ENCODE results near the gene AK2.

Gene AK2

GRCh38 chr1:33005838-33006421, 30.8 kb downstream of the AK2 start:
- DNase-seq (ENCODE audit: low spot score): no peak
- H3K4me3 ChIP-seq: no peak overlapping the region
- TF ChIP-seq CTCF (IDR thresholded peaks at IDR 0.05): no peak
- H3K27ac ChIP-seq: no peak overlapping the region

- no peak overlapping the region for H3K27ac ChIP-seq
- H3K4me3 ChIP-seq: no peak overlapping the region
- no peak for TF ChIP-seq CTCF (IDR thresholded peaks at IDR 0.05)
- DNase-seq (ENCODE audit: low spot score): no peak
Observed at GRCh38 chr1:33005117-33005837, 31.4 kb downstream of the AK2 start.

GRCh38 chr1:33004613-33005012, 32.1 kb downstream of the AK2 start:
- TF ChIP-seq CTCF (IDR thresholded peaks at IDR 0.05): no peak
- no peak overlapping the region for H3K4me3 ChIP-seq
- DNase-seq (ENCODE audit: low spot score): no peak
- H3K27ac ChIP-seq: no peak overlapping the region

- Histone ChIP-seq H3K27ac (no peak overlapping the region), H3K4me3 (no peak overlapping the region)
- TF ChIP-seq CTCF (IDR thresholded peaks at IDR 0.05): no peak
- DNase-seq (ENCODE audit: low spot score): no peak
Observed at GRCh38 chr1:33003657-33004056, 33.0 kb downstream of the AK2 start.

- no peak overlapping the region for H3K27ac ChIP-seq
- no peak overlapping the region for H3K4me3 ChIP-seq
- no peak for TF ChIP-seq CTCF (IDR thresholded peaks at IDR 0.05)
Observed at GRCh38 chr1:33002006-33002405, 34.7 kb downstream of the AK2 start.

GRCh38 chr1:33001282-33001681, 35.4 kb downstream of the AK2 start:
- TF ChIP-seq CTCF (IDR thresholded peaks at IDR 0.05): no peak
- H3K27ac ChIP-seq: no peak overlapping the region
- H3K4me3 ChIP-seq: no peak overlapping the region
- no peak for DNase-seq (ENCODE audit: low spot score)

More at GRCh38 chr1:33002006-33002405, 34.7 kb downstream of the AK2 start:
- no peak for DNase-seq (ENCODE audit: low spot score)

GRCh38 chr1:33000427-33001026, 36.2 kb downstream of the AK2 start:
- Histone ChIP-seq H3K27ac (no peak overlapping the region), H3K4me3 (no peak overlapping the region)
- no peak for DNase-seq (ENCODE audit: low spot score)
- TF ChIP-seq CTCF (IDR thresholded peaks at IDR 0.05): no peak

All from coronary artery (tissue), 2 donors.